GM19468 (cell line): ENCODE measurements around the gene GNG12.

Source experiments
- ATAC-seq: cut with Tn5 transposase; IDR thresholded peaks from one replicate; pipeline ENCODE4 v1.9.1; 2021; ENCODE audit warnings: mild to moderate bottlenecking, moderate library complexity, moderate number of reproducible peaks; ENCODE audit not compliant: unreplicated experiment; ENCODE audit errors: extremely low read depth

Gene GNG12

GRCh38 chr1:67687198-67687545, 146.1 kb downstream of the GNG12 start:
- ATAC-seq, result no peak

- ATAC-seq, result no peak
Measured at GRCh38 chr1:67686267-67687197, 146.7 kb downstream of the GNG12 start.

- peak; percentile 1 for ATAC-seq
Measured at GRCh38 chr1:67685558-67686266, 147.6 kb downstream of the GNG12 start.

- ATAC-seq, result peak; percentile 93
Measured at GRCh38 chr1:67685067-67685557, 148.2 kb downstream of the GNG12 start, which contains the start of gene GADD45A. Gene GADD45A (plus strand): TSS chr1:67685201. CDS start chr1:67685495, 294 bp downstream.

- no peak for ATAC-seq
Measured at GRCh38 chr1:67684526-67685066, 148.7 kb downstream of the GNG12 start.

- ATAC-seq, result no peak
Measured at GRCh38 chr1:67683766-67684525, 149.3 kb downstream of the GNG12 start.

- no peak for ATAC-seq
Measured at GRCh38 chr1:67683316-67683715, 150.0 kb downstream of the GNG12 start.

GRCh38 chr1:67682659-67683197, 150.5 kb downstream of the GNG12 start:
- no peak for ATAC-seq

- no peak for ATAC-seq
Measured at GRCh38 chr1:67680486-67680885, 152.8 kb downstream of the GNG12 start.

GRCh38 chr1:67679691-67680090, 153.6 kb downstream of the GNG12 start:
- no peak for ATAC-seq

GRCh38 chr1:67677930-67678329, 155.3 kb downstream of the GNG12 start:
- no peak for ATAC-seq

GRCh38 chr1:67677408-67677807, 155.9 kb downstream of the GNG12 start:
- ATAC-seq, result no peak

- ATAC-seq, result no peak
Measured at GRCh38 chr1:67676946-67677345, 156.3 kb downstream of the GNG12 start.

- ATAC-seq, result no peak
Measured at GRCh38 chr1:67676287-67676686, 157.0 kb downstream of the GNG12 start.

GRCh38 chr1:67675800-67676199, 157.5 kb downstream of the GNG12 start:
- no peak for ATAC-seq

GRCh38 chr1:67674260-67675011, 158.8 kb downstream of the GNG12 start:
- no peak for ATAC-seq

GRCh38 chr1:67673468-67674201, 159.6 kb downstream of the GNG12 start:
- ATAC-seq, result no peak

GRCh38 chr1:67672260-67672803, 160.9 kb downstream of the GNG12 start:
- ATAC-seq, result no peak
